HG02852 (cell line): ENCODE data around the gene SPATA32.

Experiments
- ATAC-seq: cut with Tn5 transposase; IDR thresholded peaks from one replicate; pipeline ENCODE4 v1.9.1; 2021; ENCODE audit warnings: mild to moderate bottlenecking, moderate library complexity; ENCODE audit not compliant: unreplicated experiment

Gene SPATA32

DNA sequence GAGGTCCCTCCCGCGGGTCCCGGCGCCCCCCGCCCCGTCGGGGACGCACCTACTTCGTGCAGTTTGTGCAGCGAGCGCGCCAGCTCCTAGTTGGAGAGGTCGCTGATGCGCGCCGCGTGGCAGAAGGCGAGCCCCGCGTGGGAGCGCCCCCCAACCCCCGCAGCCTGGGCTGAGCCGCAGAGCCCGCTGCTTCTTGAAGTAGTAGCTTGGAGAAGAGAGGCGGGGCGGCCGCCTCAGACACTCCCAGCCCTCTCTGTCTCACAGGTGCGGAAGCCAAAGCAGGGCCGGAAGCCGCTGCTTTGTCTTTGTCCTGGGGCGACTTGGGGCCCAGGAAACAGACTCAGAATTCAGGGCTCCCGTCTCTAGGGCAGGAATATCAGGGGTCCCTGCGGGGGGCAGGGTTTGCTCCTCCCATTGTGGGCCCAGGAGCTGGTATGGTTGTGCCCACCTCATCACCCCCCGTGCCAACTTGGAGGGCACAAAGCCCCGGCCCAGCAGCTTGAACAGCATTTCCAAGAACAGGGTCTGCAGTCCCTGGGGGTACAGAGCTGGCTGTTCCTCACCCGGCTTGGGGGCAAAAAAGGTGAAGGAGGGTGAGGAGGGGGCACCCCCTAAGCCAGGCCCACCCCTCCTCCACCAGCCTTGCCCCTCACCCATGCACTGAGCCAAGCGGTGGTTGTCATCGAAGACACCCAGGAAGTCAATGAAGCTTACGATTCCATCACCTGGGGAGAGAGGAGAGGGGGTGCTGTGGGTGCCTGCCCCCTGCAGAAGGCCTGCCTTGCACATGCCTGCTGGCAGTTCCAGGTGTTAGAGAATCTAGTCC, 13.5 kb downstream of the SPATA32 start:
- ATAC-seq = peak; percentile 57

GRCh38 chr17:45247429-45248131, 14.3 kb downstream of the SPATA32 start:
- ATAC-seq = peak; percentile 76

DNA sequence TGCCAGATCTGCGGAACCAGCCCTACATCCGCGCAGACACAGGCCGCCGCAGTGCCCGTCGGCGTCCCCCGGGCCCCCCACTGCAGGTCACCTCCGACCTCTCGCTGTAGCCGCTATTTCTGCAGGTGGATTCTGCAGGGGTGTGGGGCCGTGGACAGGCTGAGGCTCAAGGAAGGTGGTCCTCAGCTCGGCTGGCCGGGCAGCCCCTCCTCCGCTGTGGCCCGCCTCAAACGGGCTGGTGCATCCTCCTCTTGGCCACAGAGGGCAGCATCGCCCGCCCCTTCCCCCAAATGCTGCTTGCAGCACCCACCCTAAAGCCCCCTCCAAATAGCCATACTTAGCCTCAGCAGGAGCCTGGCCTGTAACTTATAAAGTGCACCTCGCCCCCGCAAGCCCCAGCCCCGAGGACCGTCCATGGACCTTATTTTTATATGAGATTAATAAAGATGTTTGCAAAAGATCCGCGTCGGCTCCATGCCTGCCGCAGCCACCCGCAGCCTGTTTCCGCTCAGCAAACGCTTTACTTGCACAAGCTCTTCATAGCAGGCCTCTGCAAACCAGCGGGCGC, 14.9 kb downstream of the SPATA32 start:
- no peak for ATAC-seq

GRCh38 chr17:45246338-45246737, 15.6 kb downstream of the SPATA32 start:
- no peak for ATAC-seq

DNA sequence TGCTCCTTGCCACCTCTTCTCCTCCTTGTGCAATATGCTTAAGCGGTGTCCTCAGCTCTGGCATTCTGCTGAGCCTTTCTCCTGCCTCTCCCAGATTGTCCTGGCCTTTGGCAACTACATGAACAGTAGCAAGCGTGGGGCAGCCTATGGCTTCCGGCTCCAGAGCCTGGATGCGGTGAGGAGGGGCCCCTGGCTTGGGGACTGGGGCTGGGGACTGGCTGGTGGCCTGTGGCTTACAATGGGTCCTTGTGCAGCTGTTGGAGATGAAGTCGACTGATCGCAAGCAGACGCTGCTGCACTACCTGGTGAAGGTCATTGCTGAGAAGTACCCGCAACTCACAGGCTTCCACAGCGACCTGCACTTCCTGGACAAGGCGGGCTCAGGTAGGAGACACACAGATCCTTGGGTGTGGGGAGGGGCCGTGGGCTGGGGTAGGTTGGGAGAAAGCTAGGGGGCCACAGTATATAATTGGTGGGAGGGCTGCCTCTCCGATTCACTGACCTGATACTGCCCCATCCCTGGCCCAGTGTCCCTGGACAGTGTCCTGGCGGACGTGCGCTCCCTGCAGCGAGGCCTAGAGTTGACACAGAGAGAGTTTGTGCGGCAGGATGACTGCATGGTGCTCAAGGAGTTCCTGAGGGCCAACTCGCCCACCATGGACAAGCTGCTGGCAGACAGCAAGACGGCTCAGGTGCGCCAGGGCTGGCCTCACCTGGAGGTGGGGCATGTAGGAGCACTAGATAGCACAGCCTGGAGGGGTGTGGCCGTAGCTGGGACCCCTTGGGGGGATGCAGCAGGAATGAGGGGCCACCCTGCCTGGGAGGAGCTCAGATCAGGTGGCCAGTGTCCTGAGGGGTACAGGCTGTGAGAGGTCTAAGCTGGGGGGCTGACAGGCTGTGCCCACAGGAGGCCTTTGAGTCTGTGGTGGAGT, 16.9 kb downstream of the SPATA32 start:
- ATAC-seq = no peak

DNA sequence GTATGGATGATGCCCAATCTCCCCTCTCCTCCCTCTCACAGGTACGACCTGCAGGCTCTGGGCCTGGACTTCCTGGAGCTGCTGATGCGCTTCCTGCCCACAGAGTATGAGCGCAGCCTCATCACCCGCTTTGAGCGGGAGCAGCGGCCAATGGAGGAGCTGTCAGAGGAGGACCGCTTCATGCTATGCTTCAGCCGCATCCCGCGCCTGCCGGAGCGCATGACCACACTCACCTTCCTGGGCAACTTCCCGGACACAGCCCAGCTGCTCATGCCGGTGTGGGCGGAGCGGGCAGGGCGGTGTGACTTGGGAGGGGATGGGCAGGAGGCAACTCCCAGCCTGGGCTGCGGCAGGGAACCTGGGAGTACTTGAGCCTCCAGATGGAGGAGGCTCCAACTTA, 18.1 kb downstream of the SPATA32 start:
- no peak for ATAC-seq

DNA sequence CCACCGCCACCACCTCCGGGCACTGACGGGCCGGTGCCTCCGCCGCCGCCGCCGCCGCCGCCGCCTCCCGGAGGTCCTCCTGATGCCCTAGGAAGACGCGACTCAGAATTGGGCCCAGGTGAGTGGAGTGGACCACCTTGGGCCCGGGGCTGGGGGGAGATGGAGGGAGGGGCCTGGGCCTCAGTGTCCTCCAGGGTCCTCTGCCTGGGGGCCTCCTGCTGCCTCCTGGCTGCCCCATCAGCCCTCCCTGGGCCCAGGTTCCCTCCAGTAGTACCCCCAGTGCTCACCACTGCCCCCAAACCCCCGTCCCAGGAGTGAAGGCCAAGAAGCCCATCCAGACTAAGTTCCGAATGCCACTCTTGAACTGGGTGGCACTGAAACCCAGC, 19.9 kb downstream of the SPATA32 start:
- ATAC-seq = no peak

GRCh38 chr17:45241328-45242028, 20.4 kb downstream of the SPATA32 start:
- no peak for ATAC-seq

DNA sequence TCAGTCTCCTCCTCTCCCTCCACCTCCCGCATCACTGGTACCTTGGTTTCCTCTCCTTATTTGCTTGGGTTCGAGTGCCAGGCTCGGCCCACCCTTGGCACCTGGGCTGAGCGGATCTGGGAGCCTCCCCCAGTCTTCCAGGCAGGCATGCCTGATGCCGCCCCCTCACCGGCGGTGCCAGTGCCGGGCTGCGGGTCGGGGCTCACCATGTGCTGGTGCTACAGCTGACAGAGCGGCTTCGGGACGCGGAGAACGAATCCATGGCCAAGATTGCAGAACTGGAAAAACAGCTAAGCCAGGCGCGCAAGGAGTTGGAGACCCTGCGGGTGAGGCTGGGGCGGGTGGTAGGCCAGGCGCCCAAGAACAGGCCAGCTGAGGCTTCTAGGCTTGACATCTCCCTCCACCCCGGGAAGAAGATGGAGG, 21.0 kb downstream of the SPATA32 start:
- ATAC-seq = no peak

DNA sequence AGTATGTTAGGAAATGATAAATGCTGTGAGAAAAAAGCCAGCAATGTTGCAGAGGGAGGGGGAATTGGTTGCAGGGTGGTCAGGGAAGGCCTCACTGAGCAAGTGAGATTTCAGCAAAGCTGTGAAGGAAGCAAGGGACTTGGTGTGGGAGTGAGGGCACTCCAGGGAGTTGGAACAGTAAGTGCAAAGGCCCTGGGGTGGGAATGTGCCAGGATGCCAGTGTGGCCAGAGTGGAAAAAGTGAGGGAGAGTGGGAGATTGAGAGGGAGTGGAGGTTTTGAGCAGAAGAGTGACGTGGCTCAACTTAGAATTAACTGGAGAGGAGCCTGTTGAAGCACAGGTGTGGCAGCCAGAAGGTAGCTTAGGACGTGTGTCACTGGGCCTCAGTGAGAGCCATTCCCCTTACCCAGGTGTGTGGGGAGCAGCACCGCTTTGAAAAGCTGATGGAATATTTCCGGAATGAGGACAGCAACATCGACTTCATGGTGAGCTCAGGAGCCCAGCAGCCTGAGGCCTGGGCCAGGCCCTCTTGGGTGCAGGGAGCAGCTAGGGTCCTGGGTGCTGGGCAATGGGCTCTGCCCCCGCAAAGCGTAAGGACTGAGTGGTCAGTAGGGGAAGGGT, 23.6 kb downstream of the SPATA32 start:
- ATAC-seq = no peak

DNA sequence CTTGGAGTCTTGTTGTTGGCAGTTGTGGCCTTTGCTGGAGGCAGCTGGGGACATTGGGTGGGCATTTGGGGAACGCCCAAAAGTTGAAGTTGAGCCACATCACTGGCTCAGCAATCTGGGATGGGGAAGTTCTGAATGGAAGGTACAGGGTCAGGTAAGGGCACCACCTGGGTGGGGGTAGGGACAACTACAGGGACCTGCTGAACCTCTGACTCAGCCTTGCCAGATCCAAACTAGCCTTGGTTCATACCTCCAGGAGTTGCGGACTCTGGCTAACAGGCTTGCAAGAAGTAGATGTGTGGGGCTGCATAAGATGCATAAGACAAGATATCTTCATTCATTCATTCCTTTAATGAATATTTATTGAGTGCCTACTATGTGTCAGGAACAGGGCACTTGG, 24.2 kb downstream of the SPATA32 start:
- ATAC-seq = no peak

GRCh38 chr17:45236282-45236606, 25.6 kb downstream of the SPATA32 start:
- ATAC-seq = no peak

DNA sequence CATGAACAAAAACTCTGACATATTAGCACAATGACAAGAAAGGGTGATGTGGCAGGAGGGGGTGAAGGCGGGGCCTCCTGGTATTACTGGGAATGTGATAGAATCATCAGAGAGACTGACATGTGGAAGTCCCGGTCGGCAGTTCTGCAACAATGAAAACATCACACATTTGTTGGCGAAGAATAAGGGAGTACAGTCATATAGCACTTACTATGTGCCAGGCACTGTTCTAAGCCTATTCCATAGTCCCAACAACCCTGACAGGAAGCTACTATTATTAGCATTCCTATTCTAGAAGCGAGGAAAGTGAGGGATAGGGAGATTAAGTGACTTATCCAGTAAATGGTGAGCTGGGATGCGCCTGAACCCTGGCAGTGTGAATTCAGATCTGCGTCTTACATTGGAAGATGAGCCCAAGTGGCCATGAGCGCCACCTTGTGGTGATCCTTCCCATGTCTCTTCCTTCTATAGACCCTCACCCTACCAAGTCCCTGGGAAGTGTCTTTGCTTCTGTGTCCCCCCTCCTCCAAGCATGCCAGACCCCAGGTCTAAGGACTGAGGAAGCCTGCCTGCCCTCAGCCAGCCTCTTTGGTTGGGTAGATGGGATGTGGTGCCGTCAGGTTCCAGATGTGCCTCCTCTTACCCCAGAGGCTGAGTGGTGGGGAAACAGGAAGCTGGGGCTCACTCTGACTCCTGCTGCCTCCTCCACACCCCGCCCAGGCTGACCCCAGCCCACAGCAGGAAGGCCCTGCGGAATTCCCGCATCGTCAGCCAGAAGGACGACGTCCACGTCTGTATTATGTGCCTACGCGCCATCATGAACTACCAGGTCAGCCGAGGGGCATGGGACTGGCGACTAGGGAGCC, 26.2 kb downstream of the SPATA32 start:
- ATAC-seq = no peak

GRCh38 chr17:45234641-45235415, 27.1 kb downstream of the SPATA32 start:
- ATAC-seq = no peak

- ATAC-seq = no peak
These were observed 28.4 kb downstream of the SPATA32 start for GRCh38 chr17:45233423-45233924.

GRCh38 chr17:45232514-45233422, 29.1 kb downstream of the SPATA32 start:
- ATAC-seq = no peak

DNA sequence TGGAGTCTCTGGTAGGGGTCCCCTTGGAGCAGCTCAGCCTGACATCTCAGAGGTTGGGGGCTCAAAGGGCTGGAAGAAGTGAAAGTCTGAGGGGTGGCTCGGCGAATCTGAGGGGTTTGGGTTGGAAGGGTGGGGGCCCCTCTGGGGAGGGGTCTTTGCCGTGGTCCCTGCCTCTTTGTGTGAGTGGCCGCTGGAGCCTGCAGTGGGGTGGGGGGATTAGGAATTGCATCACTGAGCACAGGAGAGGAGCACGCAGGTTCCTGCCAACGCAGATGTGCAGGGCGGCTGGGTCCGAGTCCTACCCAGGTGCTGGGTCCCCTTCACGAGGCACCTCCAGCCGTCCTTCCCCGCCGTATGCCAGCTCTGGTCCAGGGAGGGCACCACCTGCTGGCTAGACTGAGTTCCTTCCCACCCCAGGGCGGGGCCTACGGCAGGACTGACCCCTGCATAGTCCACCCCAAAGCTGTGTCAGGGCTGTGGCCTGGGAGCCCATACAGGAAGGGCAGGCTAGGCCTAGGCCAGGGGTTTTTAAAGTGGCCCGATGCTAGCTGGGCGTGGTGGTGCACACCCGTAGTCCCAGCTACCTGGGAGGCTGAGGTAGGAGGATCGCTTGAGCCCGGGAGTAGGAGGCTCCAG, 30.3 kb downstream of the SPATA32 start:
- no peak for ATAC-seq
